Activated CD4-positive, alpha-beta T cell treated with anti-CD3 and anti-CD28 coated beads, Interleukin-2, amount 10 ng/mL, durations not matched to agents 24 days and 14 days (primary cell): ENCODE results near the gene TMOD2. TPM values are rescaled to one million over a fixed set of nuclear protein-coding genes. Genes with fewer than 3 reads are reported as not detected.

Experiments used
- DNase-seq: peaks from one replicate; pipeline ENCODE4 v3.0.0; 2022
- H3K27ac Mint-ChIP-seq: one replicate; pipeline ENCODE4 v1.8.0; 2022; ENCODE audit warnings: mild to moderate bottlenecking, mixed read lengths
- H3K27me3 Mint-ChIP-seq: one replicate; pipeline ENCODE4 v1.8.0; 2022; ENCODE audit warnings: mixed read lengths
- H3K36me3 Mint-ChIP-seq: one replicate; pipeline ENCODE4 v1.8.0; 2022; ENCODE audit warnings: low read depth, mild to moderate bottlenecking, mixed read lengths
- H3K4me1 Mint-ChIP-seq: one replicate; pipeline ENCODE4 v1.8.0; 2021; ENCODE audit warnings: mixed read lengths
- H3K4me3 Mint-ChIP-seq: one replicate; pipeline ENCODE4 v1.8.0; 2022; ENCODE audit warnings: mild to moderate bottlenecking, moderate library complexity, mixed read lengths
- H3K9me3 Mint-ChIP-seq: one replicate; pipeline ENCODE4 v1.8.0; 2021; ENCODE audit warnings: mixed read lengths
- intact Hi-C: fragments of 100-400 bp; cut with micrococcal nuclease; formaldehyde crosslinking; loops from one replicate; pipeline ENCODE4 v1.15.1; 2023
- total RNA-seq: library from RNA; stranded (reverse); gene quantifications from 2 replicates; pipeline ENCODE4 v1.2.3, GENCODE V29; 2022

Gene TMOD2
- total RNA-seq, 1 donor from 2014 or later = 4.6 TPM

- H3K4me1 Mint-ChIP-seq = peaks cover 13% of the 10 kb centered on the region
- no peaks in the 10 kb centered on the region for H3K36me3 Mint-ChIP-seq
- H3K9me3 Mint-ChIP-seq = no peaks in the 10 kb centered on the region
- H3K4me3 Mint-ChIP-seq = no peak overlapping the region
- H3K27ac Mint-ChIP-seq = no peak overlapping the region
- no peak for DNase-seq
- intact Hi-C loops = no loop called here
- peaks cover 57% of the 10 kb centered on the region for H3K27me3 Mint-ChIP-seq
These were observed 2.1 kb upstream of the TMOD2 start for GRCh38 chr15:51749307-51749706.

- H3K27me3 Mint-ChIP-seq = peaks cover 52% of the 10 kb centered on the region
- no peaks in the 10 kb centered on the region for H3K9me3 Mint-ChIP-seq
- intact Hi-C loops = loop anchor here (2.0 to 10.0 kb wide), 2 partner anchors 13 to 45 kb away; partner anchors contain the start of gene LYSMD2
- H3K27ac Mint-ChIP-seq = no peak overlapping the region
- peak overlapping the region; percentile 83 for H3K4me3 Mint-ChIP-seq
- DNase-seq = no peak
- H3K4me1 Mint-ChIP-seq = peaks cover 14% of the 10 kb centered on the region
- no peaks in the 10 kb centered on the region for H3K36me3 Mint-ChIP-seq
These were observed 1.2 kb upstream of the TMOD2 start for GRCh38 chr15:51750186-51750585.

- intact Hi-C loops = loop anchor here (2.0 to 10.0 kb wide), 2 partner anchors 15 to 47 kb away; partner anchors contain the start of gene LYSMD2
- H3K27me3 Mint-ChIP-seq = peaks cover 45% of the 10 kb centered on the region
- H3K36me3 Mint-ChIP-seq = no peaks in the 10 kb centered on the region
- peak; percentile 68 for DNase-seq
- H3K4me3 Mint-ChIP-seq = peak overlapping the region; percentile 83
- H3K9me3 Mint-ChIP-seq = no peaks in the 10 kb centered on the region
- peaks cover 16% of the 10 kb centered on the region for H3K4me1 Mint-ChIP-seq
- H3K27ac Mint-ChIP-seq = no peak overlapping the region
These were observed 593 bp downstream of the TMOD2 start for GRCh38 chr15:51751697-51752683.

GRCh38 chr15:51752888-51753287, 1.5 kb downstream of the TMOD2 start:
- H3K4me3 Mint-ChIP-seq = peak overlapping the region; percentile 65
- intact Hi-C loops = loop anchor here (10.0 kb wide), 1 partner anchor 48 kb away; no protein-coding TSS in a partner anchor
- H3K36me3 Mint-ChIP-seq = no peaks in the 10 kb centered on the region
- no peaks in the 10 kb centered on the region for H3K9me3 Mint-ChIP-seq
- peaks cover 41% of the 10 kb centered on the region for H3K27me3 Mint-ChIP-seq
- no peak overlapping the region for H3K27ac Mint-ChIP-seq
- peaks cover 16% of the 10 kb centered on the region for H3K4me1 Mint-ChIP-seq
- DNase-seq = no peak

GRCh38 chr15:51754267-51754666, 2.9 kb downstream of the TMOD2 start:
- H3K27ac Mint-ChIP-seq = no peak overlapping the region
- no peak for DNase-seq
- intact Hi-C loops = loop anchor here (10.0 kb wide), 1 partner anchor 49 kb away; no protein-coding TSS in a partner anchor
- no peaks in the 10 kb centered on the region for H3K36me3 Mint-ChIP-seq
- no peak overlapping the region for H3K4me3 Mint-ChIP-seq
- peaks cover 16% of the 10 kb centered on the region for H3K4me1 Mint-ChIP-seq
- H3K27me3 Mint-ChIP-seq = peaks cover 38% of the 10 kb centered on the region
- H3K9me3 Mint-ChIP-seq = no peaks in the 10 kb centered on the region

- H3K4me3 Mint-ChIP-seq = no peak overlapping the region
- no peaks in the 10 kb centered on the region for H3K9me3 Mint-ChIP-seq
- H3K36me3 Mint-ChIP-seq = no peaks in the 10 kb centered on the region
- intact Hi-C loops = loop anchor here (10.0 kb wide), 1 partner anchor 51 kb away; no protein-coding TSS in a partner anchor
- H3K27me3 Mint-ChIP-seq = peaks cover 26% of the 10 kb centered on the region
- no peak overlapping the region for H3K27ac Mint-ChIP-seq
- DNase-seq = no peak
- H3K4me1 Mint-ChIP-seq = peaks cover 15% of the 10 kb centered on the region
These were observed 4.4 kb downstream of the TMOD2 start for GRCh38 chr15:51755790-51756189.

- no peaks in the 10 kb centered on the region for H3K9me3 Mint-ChIP-seq
- no peak overlapping the region for H3K4me3 Mint-ChIP-seq
- H3K27me3 Mint-ChIP-seq = peaks cover 22% of the 10 kb centered on the region
- H3K36me3 Mint-ChIP-seq = no peaks in the 10 kb centered on the region
- intact Hi-C loops = loop anchor here (10.0 kb wide), 1 partner anchor 52 kb away; no protein-coding TSS in a partner anchor
- H3K27ac Mint-ChIP-seq = no peak overlapping the region
- H3K4me1 Mint-ChIP-seq = peaks cover 12% of the 10 kb centered on the region
- no peak for DNase-seq
These were observed 5.1 kb downstream of the TMOD2 start for GRCh38 chr15:51756482-51756881.

- Mint-ChIP-seq H3K4me1 (peaks cover 9% of the 10 kb centered on the region), H3K4me3 (no peak overlapping the region), H3K36me3 (no peaks in the 10 kb centered on the region), H3K27ac (no peak overlapping the region), H3K27me3 (peaks cover 19% of the 10 kb centered on the region), H3K9me3 (no peaks in the 10 kb centered on the region)
- intact Hi-C loops = loop anchor here (10.0 kb wide), 1 partner anchor 53 kb away; no protein-coding TSS in a partner anchor
- no peak for DNase-seq
These were observed 6.1 kb downstream of the TMOD2 start for GRCh38 chr15:51757450-51757849.

- peaks cover 10% of the 10 kb centered on the region for H3K27me3 Mint-ChIP-seq
- intact Hi-C loops = loop anchor here (10.0 kb wide), 1 partner anchor 54 kb away; no protein-coding TSS in a partner anchor
- peaks cover 7% of the 10 kb centered on the region for H3K4me1 Mint-ChIP-seq
- H3K36me3 Mint-ChIP-seq = no peaks in the 10 kb centered on the region
- H3K27ac Mint-ChIP-seq = no peak overlapping the region
- no peak for DNase-seq
- no peak overlapping the region for H3K4me3 Mint-ChIP-seq
- H3K9me3 Mint-ChIP-seq = no peaks in the 10 kb centered on the region
These were observed 7.2 kb downstream of the TMOD2 start for GRCh38 chr15:51758645-51759044.

GRCh38 chr15:51759557-51760070, 8.2 kb downstream of the TMOD2 start:
- DNase-seq = peak; percentile 66
- Mint-ChIP-seq H3K4me3 (no peak overlapping the region), H3K9me3 (no peaks in the 10 kb centered on the region), H3K27ac (no peak overlapping the region), H3K27me3 (peaks cover 6% of the 10 kb centered on the region), H3K36me3 (no peaks in the 10 kb centered on the region), H3K4me1 (peaks cover 3% of the 10 kb centered on the region)
- intact Hi-C loops = loop anchor here (10.0 kb wide), 1 partner anchor 55 kb away; no protein-coding TSS in a partner anchor

- intact Hi-C loops = no loop called here
- no peaks in the 10 kb centered on the region for H3K36me3 Mint-ChIP-seq
- DNase-seq = no peak
- no peaks in the 10 kb centered on the region for H3K9me3 Mint-ChIP-seq
- H3K4me3 Mint-ChIP-seq = no peak overlapping the region
- no peaks in the 10 kb centered on the region for H3K4me1 Mint-ChIP-seq
- H3K27ac Mint-ChIP-seq = no peak overlapping the region
- H3K27me3 Mint-ChIP-seq = peaks cover 3% of the 10 kb centered on the region
These were observed 9.4 kb downstream of the TMOD2 start for GRCh38 chr15:51760805-51761204.

- H3K36me3 Mint-ChIP-seq = peaks cover 11% of the 10 kb centered on the region
These were observed 14.4 kb downstream of the TMOD2 start for GRCh38 chr15:51765751-51766150.

GRCh38 chr15:51766341-51766740, 14.9 kb downstream of the TMOD2 start:
- intact Hi-C loops = no loop called here
- H3K9me3 Mint-ChIP-seq = no peaks in the 10 kb centered on the region
- peaks cover 4% of the 10 kb centered on the region for H3K4me1 Mint-ChIP-seq

More at GRCh38 chr15:51765751-51766150, 14.4 kb downstream of the TMOD2 start:
- intact Hi-C loops = no loop called here
- H3K27me3 Mint-ChIP-seq = no peaks in the 10 kb centered on the region
- H3K9me3 Mint-ChIP-seq = no peaks in the 10 kb centered on the region
- H3K27ac Mint-ChIP-seq = no peak overlapping the region
- H3K4me1 Mint-ChIP-seq = peaks cover 4% of the 10 kb centered on the region
- DNase-seq = no peak
- H3K4me3 Mint-ChIP-seq = no peak overlapping the region

GRCh38 chr15:51768018-51768417, 16.6 kb downstream of the TMOD2 start:
- H3K36me3 Mint-ChIP-seq = peaks cover 11% of the 10 kb centered on the region
- H3K27ac Mint-ChIP-seq = no peak overlapping the region
- peaks cover 4% of the 10 kb centered on the region for H3K4me1 Mint-ChIP-seq
- no peak overlapping the region for H3K4me3 Mint-ChIP-seq
- intact Hi-C loops = no loop called here
- DNase-seq = no peak
- no peaks in the 10 kb centered on the region for H3K9me3 Mint-ChIP-seq
- no peaks in the 10 kb centered on the region for H3K27me3 Mint-ChIP-seq

More at GRCh38 chr15:51766341-51766740, 14.9 kb downstream of the TMOD2 start:
- H3K4me3 Mint-ChIP-seq = no peak overlapping the region
- H3K27ac Mint-ChIP-seq = no peak overlapping the region
- DNase-seq = no peak
- peaks cover 11% of the 10 kb centered on the region for H3K36me3 Mint-ChIP-seq
- H3K27me3 Mint-ChIP-seq = no peaks in the 10 kb centered on the region
